NCI-H2171 (cell line): ENCODE measurements around the gene GSG1L.
A peak's percentile ranks its signal among the peaks of the same experiment; 100 is the strongest.

Experiments
- DNase-seq: peaks from one replicate; lab custom pipeline; 2025; lab: John Stamatoyannopoulos, UW

Gene GSG1L

GRCh38 chr16:27980076-27980775 lies 83.3 kb downstream of the GSG1L start:
- DNase-seq: peak; percentile 51

- peak; percentile 31 for DNase-seq
Measured at GRCh38 chr16:27979668-27980067, 83.8 kb downstream of the GSG1L start.

- DNase-seq: no peak
Measured at GRCh38 chr16:27978876-27979275, 84.6 kb downstream of the GSG1L start.

- DNase-seq: no peak
Measured at GRCh38 chr16:27977966-27978365, 85.5 kb downstream of the GSG1L start.

GRCh38 chr16:27976990-27977389 lies 86.5 kb downstream of the GSG1L start:
- no peak for DNase-seq

- DNase-seq: no peak
Measured at GRCh38 chr16:27974896-27975540, 88.5 kb downstream of the GSG1L start.

- no peak for DNase-seq
Measured at GRCh38 chr16:27973678-27974077, 89.8 kb downstream of the GSG1L start.

GRCh38 chr16:27972500-27972899 lies 91.0 kb downstream of the GSG1L start:
- DNase-seq: peak; percentile 46

GRCh38 chr16:27969574-27969973 lies 93.9 kb downstream of the GSG1L start:
- no peak for DNase-seq

- no peak for DNase-seq
Measured at GRCh38 chr16:27967169-27967568, 96.3 kb downstream of the GSG1L start.

GRCh38 chr16:27966756-27967155 lies 96.8 kb downstream of the GSG1L start:
- no peak for DNase-seq

GRCh38 chr16:27965801-27966200 lies 97.7 kb downstream of the GSG1L start:
- DNase-seq: no peak

- DNase-seq: no peak
Measured at GRCh38 chr16:27963471-27963965, 100.0 kb downstream of the GSG1L start.

GRCh38 chr16:27962197-27962596 lies 101.3 kb downstream of the GSG1L start:
- DNase-seq: no peak

GRCh38 chr16:27961296-27961620 lies 102.3 kb downstream of the GSG1L start:
- DNase-seq: no peak

- DNase-seq: no peak
Measured at GRCh38 chr16:27960619-27961295, 102.8 kb downstream of the GSG1L start.

GRCh38 chr16:27959914-27960313 lies 103.6 kb downstream of the GSG1L start:
- no peak for DNase-seq

- DNase-seq: no peak
Measured at GRCh38 chr16:27954191-27954590, 109.3 kb downstream of the GSG1L start.

- DNase-seq: no peak
Measured at GRCh38 chr16:27952811-27953210, 110.7 kb downstream of the GSG1L start.

- no peak for DNase-seq
Measured at GRCh38 chr16:27951489-27952120, 111.9 kb downstream of the GSG1L start.

GRCh38 chr16:27950206-27950887 lies 113.2 kb downstream of the GSG1L start:
- DNase-seq: no peak

GRCh38 chr16:27947696-27948095 lies 115.8 kb downstream of the GSG1L start:
- DNase-seq: no peak
